K562 (cell line): Measurements from ENCODE around the gene CGGBP1. TPM values are rescaled to one million over a fixed set of nuclear protein-coding genes. Genes with fewer than 3 reads are reported as not detected.
A peak's percentile ranks its signal among the peaks of the same experiment; 100 is the strongest.

Source experiments
- ATAC-seq: fragments of 200-7000 bp; cut with Tn5 transposase; 3 replicates; pipeline ENCODE4 v1.9.1; 2020; ENCODE audit warnings: moderate library complexity
- BruUV-seq: library from RNA; stranded (reverse); fragments of 400-500 nt; replicated peaks from 2 replicates; lab custom pipeline; 2021; lab: Mats Ljungman, UMichigan
- CTCF ChIA-PET: fragments of 300-600 bp; formaldehyde crosslinking; extraction: SDS; loops from one replicate; lab custom pipeline; 2021; ENCODE audit warnings: low intra/inter-chr PET ratio; lab: Yijun Ruan, JAX
- POLR2A ChIA-PET: fragments of 300-600, 350-650 bp; sonication (Branson Sonifier 250); formaldehyde crosslinking; extraction: SDS; loops from one replicate; lab custom pipeline; 2021; ENCODE audit warnings: antibody characterized with exemption, inconsistent platforms; lab: Yijun Ruan, JAX
- DNase-seq, 4 experiments: peaks; one replicate each; pipeline versions ENCODE4 v3.0.0 to v3.0.0-alpha.2; 2011 to 2018; ENCODE audit warnings: low spot score in 3 of 4, mixed read lengths in 3 of 4; ENCODE audit errors: extremely low read depth in 1 of 4
- FAIRE-seq: peaks from 2 replicates; lab custom pipeline; 2011; peaks lifted over from hg19 to GRCh38; lab: Jason Lieb, UNC
- H2AFZ ChIP-seq: 2 replicates; pipeline ENCODE4 v1.6.0; 2011; ENCODE audit warnings: low read depth, low read length, control low read depth, inconsistent platforms
- H3K27ac ChIP-seq: fragments of 200-600 bp; 3 replicates; pipeline ENCODE4 v1.8.0; 2011; ENCODE audit warnings: low read depth, mild to moderate bottlenecking, control low read depth, inconsistent platforms, low read length, moderate library complexity, mixed read lengths; ENCODE audit errors: extremely low read depth
- H3K27me3 ChIP-seq, 2 experiments: fragments of 300-600 bp in 1 of 2; 2 replicates in 1 of 2; 3 replicates in 1 of 2; pipeline versions ENCODE4 v1.6.0 to v1.8.0; 2011; ENCODE audit warnings: inconsistent platforms in 2 of 2, low read length in 2 of 2, mild to moderate bottlenecking in 1 of 2, mixed read lengths in 1 of 2, moderate library complexity in 1 of 2; ENCODE audit not compliant: control insufficient read depth in 2 of 2, insufficient read depth in 2 of 2
- H3K36me3 ChIP-seq: fragments of 300-600 bp; 3 replicates; pipeline ENCODE4 v1.8.0; 2011; ENCODE audit warnings: mild to moderate bottlenecking, low read length, inconsistent platforms; ENCODE audit not compliant: control insufficient read depth, insufficient read depth
- H3K4me1 ChIP-seq, 2 experiments: fragments of 200-600 bp in 1 of 2; replicated peaks in 1 of 2; 2 replicates in 1 of 2; 3 replicates in 1 of 2; pipeline versions ENCODE4 v1.5.1 to v1.8.0; 2011; ENCODE audit warnings: inconsistent platforms in 2 of 2, low read length in 2 of 2, mild to moderate bottlenecking in 1 of 2, mixed read lengths in 1 of 2, moderate library complexity in 1 of 2; ENCODE audit not compliant: control insufficient read depth in 2 of 2, insufficient read depth in 2 of 2
- H3K4me2 ChIP-seq: 2 replicates; pipeline ENCODE4 v1.6.1; 2011; ENCODE audit warnings: low read length, control low read depth, inconsistent platforms, mixed read lengths; ENCODE audit not compliant: insufficient read depth
- H3K4me3 ChIP-seq: fragments of 200-600 bp; sonication (generic), shearing (Covaris generic); 2 replicates; pipeline ENCODE4 v1.5.1; 2016; ENCODE audit warnings: control low read depth, inconsistent platforms
- H3K79me2 ChIP-seq: fragments of 200-600 bp; 3 replicates; pipeline ENCODE4 v1.8.0; 2011; ENCODE audit warnings: low read length, inconsistent platforms; ENCODE audit not compliant: control insufficient read depth, insufficient read depth
- H3K9ac ChIP-seq, 2 experiments: 2 replicates each; pipeline versions ENCODE4 v1.6.0 to v1.6.1; 2011; ENCODE audit warnings: low read depth in 2 of 2, low read length in 2 of 2, control low read depth in 1 of 2, inconsistent platforms in 1 of 2, mild to moderate bottlenecking in 1 of 2, mixed read lengths in 1 of 2; ENCODE audit not compliant: insufficient read depth in 1 of 2
- H3K9me1 ChIP-seq: one replicate; pipeline ENCODE4 v1.6.0; 2011; ENCODE audit warnings: inconsistent platforms, mild to moderate bottlenecking, low read length, moderate library complexity; ENCODE audit not compliant: control insufficient read depth, insufficient read depth
- H3K9me3 ChIP-seq: replicated peaks from 2 replicates; pipeline ENCODE4 v1.5.1; 2011; ENCODE audit warnings: low read depth, low read length, inconsistent platforms; ENCODE audit not compliant: control insufficient read depth, insufficient read depth
- H4K20me1 ChIP-seq: replicated peaks from 2 replicates; pipeline ENCODE4 v1.6.1; 2011; ENCODE audit warnings: low read length, inconsistent platforms, mixed read lengths; ENCODE audit not compliant: control insufficient read depth, insufficient read depth
- BRD9 ChIP-seq: fragments of 450-650 bp; IDR thresholded peaks from 2 replicates; pipeline ENCODE4 v1.6.1; 2018; ENCODE audit warnings: low read depth; ENCODE audit not compliant: partially characterized antibody
- EGR1 ChIP-seq: fragments of 450-650 bp; conservative IDR thresholded peaks from 2 replicates; pipeline ENCODE4 v1.6.1; 2017; ENCODE audit warnings: mild to moderate bottlenecking
- FIP1L1 ChIP-seq: fragments of 200-400 bp; formaldehyde crosslinking; IDR thresholded peaks from 2 replicates; pipeline ENCODE4 v1.6.1; 2018; ENCODE audit warnings: mild to moderate bottlenecking, low read depth, low read length; ENCODE audit not compliant: poor library complexity, severe bottlenecking
- HOXB6 ChIP-seq: fragments of 250-450 bp; sonication (Bioruptor Pico); IDR thresholded peaks from 2 replicates; pipeline ENCODE4 v1.5.1; 2022; ENCODE audit warnings: mild to moderate bottlenecking, borderline replicate concordance
- KAT2B ChIP-seq: IDR thresholded peaks from one replicate; pipeline ENCODE4 v1.6.1; 2012; ENCODE audit warnings: low read depth, mild to moderate bottlenecking, control low read depth, inconsistent platforms, low read length, moderate library complexity
- PHB ChIP-seq: fragments of 250-450 bp; sonication (Bioruptor Pico); IDR thresholded peaks from 2 replicates; pipeline ENCODE4 v1.5.0; 2021
- RB1 ChIP-seq: fragments of 450-650 bp; IDR thresholded peaks from 2 replicates; pipeline ENCODE4 v1.6.1; 2017; ENCODE audit warnings: low read depth, mild to moderate bottlenecking
- STAG1 ChIP-seq: sonication (generic); formaldehyde crosslinking; IDR thresholded peaks from 2 replicates; pipeline ENCODE4 v1.5.0; 2020; ENCODE audit warnings: missing genetic modification reagents, borderline replicate concordance
- WGBS: fragments of 100-300 bp; shearing (Covaris generic); methylation state at CpG from one replicate; pipeline ENCODE4 v1.1.6; 2016; ENCODE audit warnings: low coverage, mixed read lengths; ENCODE audit not compliant: insufficient coverage; ENCODE audit errors: missing lambda C conversion rate; 5-methylcytosine and 5-hydroxymethylcytosine counted together
- in situ Hi-C: fragments of 300-500 bp; cut with MboI; formaldehyde crosslinking; loops from 4 replicates; pipeline ENCODE4 v1.15.0; 2018; ENCODE audit warnings: inconsistent platforms, mixed read lengths
- intact Hi-C: fragments of 100-400 bp; cut with micrococcal nuclease; formaldehyde crosslinking; loops from 2 replicates; pipeline ENCODE4 v1.14.2; 2022
- polyA plus RNA-seq, 8 experiments: library from polyadenylated mRNA; depleted of rRNA in 4 of 8; stranded (reverse) in 5 of 8; unstranded in 3 of 8; fragments of >200 nt; fragmentation: Nextera tagmentation in 2 of 8; fragmentation: Illumina TruSeq in 1 of 8; extraction: Ambion mirVana in 2 of 8; extraction: Trizol in 1 of 8; gene quantifications; 2 replicates each; pipeline versions ENCODE4 v1.2.1 to v1.2.3, GENCODE V29; 2011 to 2014; ENCODE audit warnings: inconsistent platforms in 1 of 8, missing spikeins in 1 of 8
- total RNA-seq, 7 experiments: library from RNA; depleted of rRNA in 6 of 7; stranded (reverse); fragments of >200 nt in 6 of 7; fragmentation: Illumina TruSeq in 2 of 7; extraction: Trizol in 2 of 7; gene quantifications; 2 replicates each; pipeline versions ENCODE4 v1.2.1 to v1.2.3, GENCODE V29; 2011 to 2021; ENCODE audit warnings: low replicate concordance in 1 of 7
- TF ChIP-seq, protein P1 (sequence below): fragments of 250-450 bp; sonication (Bioruptor Pico); IDR thresholded peaks from 2 replicates; pipeline ENCODE4 v1.8.0; 2021; ENCODE audit warnings: moderate library complexity, mild to moderate bottlenecking, inconsistent platforms
- TF ChIP-seq, protein P2 (sequence below): sonication (generic); formaldehyde crosslinking; IDR thresholded peaks from 2 replicates; pipeline ENCODE4 v1.5.0; 2020; ENCODE audit warnings: missing genetic modification reagents
- TF ChIP-seq, protein P3 (sequence below), 2 experiments: IDR thresholded peaks in 1 of 2; conservative IDR thresholded peaks in 1 of 2; 2 replicates each; pipeline ENCODE4 v1.6.1; 2016; ENCODE audit warnings: low read depth in 2 of 2, mild to moderate bottlenecking in 1 of 2, missing compliant biosample characterization in 1 of 2, missing genetic modification characterization in 1 of 2, moderate library complexity in 1 of 2

CGGBP1 gene
- total and polyA plus RNA-seq, 9 of the 15 experiments (the other 6 are each of a cell fraction or from before 2014, with no cell fraction given), result 14.4 to 47.8 (median 37.8) TPM

DNA sequence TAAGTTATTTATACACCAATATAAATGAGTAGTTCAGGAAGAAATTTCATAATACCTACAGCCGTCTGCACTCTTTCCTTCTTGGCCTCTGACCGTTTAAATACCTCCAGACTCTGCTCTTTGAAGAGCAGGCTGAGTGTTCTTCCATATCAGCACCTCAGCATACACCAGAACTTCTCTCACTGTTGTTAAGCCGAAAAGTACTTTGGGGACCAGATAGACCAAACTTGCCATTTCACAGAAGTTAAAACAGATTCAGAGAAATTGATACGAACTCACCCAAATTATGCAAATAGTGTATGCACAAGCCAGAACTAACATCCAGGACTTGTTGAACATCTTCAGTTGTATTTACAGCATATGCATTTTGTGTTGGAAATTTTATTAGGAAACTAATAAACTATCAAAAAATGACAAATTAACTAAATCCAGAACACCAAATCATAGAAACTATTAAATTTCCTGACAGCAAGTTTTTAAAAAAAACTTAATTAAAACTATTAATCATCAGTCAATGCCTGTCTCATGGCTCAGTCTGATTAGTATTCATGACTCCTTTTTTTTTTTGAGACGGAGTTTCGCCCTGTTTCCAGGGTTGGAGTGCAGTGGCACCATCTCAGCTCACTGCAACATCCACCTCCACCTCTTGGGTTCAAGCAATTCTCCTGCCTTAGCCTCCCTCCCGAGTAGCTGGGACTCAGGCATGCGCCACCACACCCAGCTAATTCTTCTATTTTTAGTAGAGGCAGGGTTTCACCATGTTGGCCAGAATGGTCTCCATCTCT is 24.1 kb downstream of the CGGBP1 start (continued):
- TF ChIP-seq, protein P1, sequence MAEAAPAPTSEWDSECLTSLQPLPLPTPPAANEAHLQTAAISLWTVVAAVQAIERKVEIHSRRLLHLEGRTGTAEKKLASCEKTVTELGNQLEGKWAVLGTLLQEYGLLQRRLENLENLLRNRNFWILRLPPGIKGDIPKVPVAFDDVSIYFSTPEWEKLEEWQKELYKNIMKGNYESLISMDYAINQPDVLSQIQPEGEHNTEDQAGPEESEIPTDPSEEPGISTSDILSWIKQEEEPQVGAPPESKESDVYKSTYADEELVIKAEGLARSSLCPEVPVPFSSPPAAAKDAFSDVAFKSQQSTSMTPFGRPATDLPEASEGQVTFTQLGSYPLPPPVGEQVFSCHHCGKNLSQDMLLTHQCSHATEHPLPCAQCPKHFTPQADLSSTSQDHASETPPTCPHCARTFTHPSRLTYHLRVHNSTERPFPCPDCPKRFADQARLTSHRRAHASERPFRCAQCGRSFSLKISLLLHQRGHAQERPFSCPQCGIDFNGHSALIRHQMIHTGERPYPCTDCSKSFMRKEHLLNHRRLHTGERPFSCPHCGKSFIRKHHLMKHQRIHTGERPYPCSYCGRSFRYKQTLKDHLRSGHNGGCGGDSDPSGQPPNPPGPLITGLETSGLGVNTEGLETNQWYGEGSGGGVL (CRISPR knock-in tag), result no peak
- TF ChIP-seq FIP1L1 (no peak), HOXB6 (CRISPR knock-in tag) (no peak), EGR1 (no peak), BRD9 (no peak), RB1 (no peak), KAT2B (no peak), STAG1 (CRISPR knock-in tag) (no peak)
- TF ChIP-seq, all 486 proteins: peak for 22

DNA sequence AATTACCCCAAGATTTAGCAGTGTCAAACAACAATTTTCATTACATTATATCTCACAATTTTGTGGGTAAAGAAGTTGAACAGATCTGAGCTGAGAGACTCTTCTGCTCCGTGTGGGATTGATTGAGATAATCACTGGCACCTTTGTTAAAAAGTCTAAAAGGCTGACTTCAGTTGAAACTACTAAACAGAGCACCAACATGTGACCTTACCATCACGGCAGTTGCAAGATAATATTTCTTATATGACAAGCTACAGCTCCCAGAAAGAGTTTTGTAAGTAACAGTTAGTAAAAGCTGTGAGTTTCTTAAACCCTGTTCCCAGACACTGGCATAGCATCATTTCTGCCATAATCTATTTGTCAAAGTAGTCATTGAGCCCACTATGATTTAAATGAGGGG is 25.0 kb downstream of the CGGBP1 start:
- Histone ChIP-seq H3K27me3 (no peaks in the 10 kb centered on the region), H3K9me1 (no peaks in the 10 kb centered on the region), H3K4me1 (peaks cover 7 to 8% of the 10 kb centered on the region in 2 experiments; a peak in 4 of 5 replicates), H3K9ac (peak overlapping the region in 1 of 2 experiments; percentile 24; a peak in 1 of 4 replicates), H4K20me1 (no peaks in the 10 kb centered on the region), H3K36me3 (no peaks in the 10 kb centered on the region), H3K9me3 (0 out of 2 replicates have a peak, but pooled peaks cover 1% of the 10 kb centered on the region), H3K4me2 (peak overlapping the region; percentile 65), H3K27ac (peak overlapping the region; percentile 59), H2AFZ (peak overlapping the region; percentile 45), H3K79me2 (no peaks in the 10 kb centered on the region), H3K4me3 (no peak overlapping the region)
- peak in 1 of 4 experiments; percentile 32 for DNase-seq
- in situ Hi-C loops, result no loop called here
- ChIA-PET POLR2A (interaction anchor here (1.3 kb wide), 1 partner anchor 25 kb away, joined by 4 read pairs; the partner anchor contains the start of genes CGGBP1 and ZNF654), CTCF (no interaction called here)
- ATAC-seq, result peak; percentile 60
- no TSS peak for BruUV-seq
- intact Hi-C loops, result loop anchor here (2.0 kb wide), 1 partner anchor 25 kb away; the partner anchor contains the start of genes CGGBP1 and ZNF654
- 4% methylated on average over 2 of the region's 2 CpGs for WGBS
- no peak for FAIRE-seq
- TF ChIP-seq, protein P2, sequence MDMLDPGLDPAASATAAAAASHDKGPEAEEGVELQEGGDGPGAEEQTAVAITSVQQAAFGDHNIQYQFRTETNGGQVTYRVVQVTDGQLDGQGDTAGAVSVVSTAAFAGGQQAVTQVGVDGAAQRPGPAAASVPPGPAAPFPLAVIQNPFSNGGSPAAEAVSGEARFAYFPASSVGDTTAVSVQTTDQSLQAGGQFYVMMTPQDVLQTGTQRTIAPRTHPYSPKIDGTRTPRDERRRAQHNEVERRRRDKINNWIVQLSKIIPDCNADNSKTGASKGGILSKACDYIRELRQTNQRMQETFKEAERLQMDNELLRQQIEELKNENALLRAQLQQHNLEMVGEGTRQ (CRISPR knock-in tag), result no peak
- TF ChIP-seq PHB, result no peak
- TF ChIP-seq, protein P3, sequence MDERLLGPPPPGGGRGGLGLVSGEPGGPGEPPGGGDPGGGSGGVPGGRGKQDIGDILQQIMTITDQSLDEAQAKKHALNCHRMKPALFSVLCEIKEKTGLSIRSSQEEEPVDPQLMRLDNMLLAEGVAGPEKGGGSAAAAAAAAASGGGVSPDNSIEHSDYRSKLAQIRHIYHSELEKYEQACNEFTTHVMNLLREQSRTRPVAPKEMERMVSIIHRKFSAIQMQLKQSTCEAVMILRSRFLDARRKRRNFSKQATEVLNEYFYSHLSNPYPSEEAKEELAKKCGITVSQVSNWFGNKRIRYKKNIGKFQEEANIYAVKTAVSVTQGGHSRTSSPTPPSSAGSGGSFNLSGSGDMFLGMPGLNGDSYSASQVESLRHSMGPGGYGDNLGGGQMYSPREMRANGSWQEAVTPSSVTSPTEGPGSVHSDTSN (CRISPR knock-in tag; IDR thresholded peaks at IDR 0.05; ENCODE audit: low read depth), result no peak
- TF ChIP-seq, protein P3 (tag; conservative IDR thresholded peaks at IDR 0.05; ENCODE audit: low read depth), result peak; percentile 42; the same call in 1 of the 2 replicates
